GM21390 (cell line): ENCODE measurements around the gene TMEM260.
"Not testable (repeated sequence)": the region's sequence is repeated elsewhere in the genome, so short reads cannot be mapped to it uniquely, and the experiment has no call there.

ENCODE experiments used
- ATAC-seq: cut with Tn5 transposase; IDR thresholded peaks from one replicate; pipeline ENCODE4 v1.9.1; 2021; ENCODE audit not compliant: unreplicated experiment

TMEM260 gene

DNA sequence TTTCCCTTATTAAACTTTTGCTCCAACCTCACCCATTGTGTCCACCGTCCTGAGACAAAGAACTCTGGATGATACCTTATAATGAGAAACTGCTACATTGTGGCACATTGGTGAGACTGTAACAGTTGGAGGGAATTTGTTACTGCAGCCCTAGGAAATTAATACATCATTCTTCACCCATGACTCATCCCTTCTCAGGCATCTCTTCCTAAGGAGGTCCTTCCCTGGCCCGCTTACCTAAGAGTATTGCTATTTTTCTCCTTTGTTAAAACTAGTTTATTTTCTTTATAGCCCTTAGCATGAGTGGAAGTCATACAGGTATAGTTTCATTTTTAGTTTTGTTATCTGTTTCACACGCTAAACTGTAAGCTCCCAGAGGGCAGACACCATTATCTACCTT is 87.1 kb downstream of the TMEM260 start:
- no peak for ATAC-seq

DNA sequence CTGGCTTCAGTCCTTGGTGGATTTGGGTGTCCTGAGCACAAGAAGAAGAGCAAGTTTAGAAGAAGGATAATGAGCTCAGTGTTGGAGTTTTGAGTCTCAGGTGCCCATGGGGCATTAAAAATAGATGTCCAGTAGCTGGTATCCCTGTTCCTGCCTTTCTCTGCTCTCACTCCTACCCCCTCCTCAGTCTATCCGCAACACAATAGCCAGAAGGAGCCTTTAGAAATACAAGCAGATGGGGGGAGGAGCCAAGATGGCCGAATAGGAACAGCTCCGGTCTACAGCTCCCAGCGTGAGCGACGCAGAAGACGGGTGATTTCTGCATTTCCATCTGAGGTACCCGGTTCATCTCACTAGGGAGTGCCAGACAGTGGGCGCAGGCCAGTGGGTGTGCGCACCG is 87.7 kb downstream of the TMEM260 start:
- ATAC-seq = not testable (repeated sequence)

DNA sequence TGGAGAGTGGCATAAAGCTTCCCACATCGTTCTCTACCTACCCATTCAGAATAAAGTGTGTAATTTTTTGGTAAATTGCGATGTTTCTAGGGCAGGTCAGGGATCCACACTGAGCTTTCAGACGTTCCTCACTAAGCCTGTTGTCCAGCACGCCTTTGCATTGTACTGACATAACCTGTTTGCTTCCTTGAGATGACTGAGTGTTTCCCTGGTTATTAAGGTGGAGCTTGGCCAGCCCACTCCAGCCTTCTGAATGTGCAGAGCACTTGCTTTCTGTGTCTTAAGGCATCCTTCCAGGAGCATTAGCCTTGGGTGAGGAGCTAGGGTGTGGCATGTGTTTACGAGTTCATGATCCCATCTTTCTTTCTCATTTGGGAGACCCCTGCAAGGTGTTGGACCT is 96.4 kb downstream of the TMEM260 start:
- ATAC-seq = no peak

DNA sequence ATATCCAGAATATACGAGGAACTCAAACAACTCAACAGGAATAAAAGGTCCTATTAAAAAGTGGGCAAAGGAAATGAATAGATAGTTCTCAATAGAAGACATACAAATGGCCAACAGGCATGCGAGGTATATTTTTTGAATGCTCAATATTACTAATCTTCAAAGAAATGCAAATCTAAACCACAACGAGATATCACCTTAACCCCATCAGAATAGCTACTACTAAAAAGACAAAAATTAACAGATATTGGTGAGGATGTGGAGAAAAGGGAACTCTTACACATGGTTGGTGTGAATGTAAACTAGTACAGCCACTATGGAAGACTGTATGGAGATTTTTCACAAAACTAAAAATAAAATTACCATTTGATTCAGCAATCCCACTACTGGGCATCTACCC is 99.2 kb downstream of the TMEM260 start:
- no peak for ATAC-seq

DNA sequence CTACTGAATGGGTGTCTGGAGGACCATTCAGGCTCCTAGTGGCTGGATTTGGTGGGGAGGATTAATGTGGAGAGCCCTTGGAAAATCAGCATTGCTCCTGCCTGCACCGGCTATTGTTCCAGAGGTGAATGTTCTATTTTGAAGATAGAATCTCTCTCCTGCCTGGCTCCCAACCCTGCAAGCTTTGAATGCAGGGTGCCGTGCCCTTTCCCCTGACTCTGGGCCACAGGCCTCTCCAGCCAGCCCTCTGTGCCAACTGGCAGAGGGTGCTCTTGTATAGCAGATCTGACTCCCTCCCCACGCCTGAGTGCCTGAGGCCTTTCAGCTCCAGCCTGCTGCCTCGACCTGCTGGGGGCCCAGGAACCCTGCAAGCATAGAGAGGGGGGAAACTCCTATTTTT is 106.8 kb downstream of the TMEM260 start:
- no peak for ATAC-seq

DNA sequence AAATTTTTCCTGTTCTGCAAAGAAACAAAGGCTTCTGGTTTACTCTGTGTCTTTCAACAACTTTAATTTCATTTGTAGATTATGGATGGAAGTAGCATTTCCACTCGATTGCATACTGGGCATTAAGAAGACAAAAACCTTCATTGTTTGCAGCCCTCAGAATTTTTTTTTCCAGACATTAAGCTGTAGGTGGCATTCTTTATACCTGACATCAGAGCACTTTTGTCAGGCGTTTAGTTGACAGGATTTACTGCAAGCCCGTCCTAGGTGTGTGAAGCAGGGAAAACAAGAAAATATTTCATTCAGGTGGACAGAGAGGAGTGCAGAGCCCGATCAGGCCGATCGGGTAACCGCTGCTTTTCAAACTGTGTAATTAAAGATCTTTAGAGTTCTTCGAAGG is 107.5 kb downstream of the TMEM260 start:
- no peak for ATAC-seq

DNA sequence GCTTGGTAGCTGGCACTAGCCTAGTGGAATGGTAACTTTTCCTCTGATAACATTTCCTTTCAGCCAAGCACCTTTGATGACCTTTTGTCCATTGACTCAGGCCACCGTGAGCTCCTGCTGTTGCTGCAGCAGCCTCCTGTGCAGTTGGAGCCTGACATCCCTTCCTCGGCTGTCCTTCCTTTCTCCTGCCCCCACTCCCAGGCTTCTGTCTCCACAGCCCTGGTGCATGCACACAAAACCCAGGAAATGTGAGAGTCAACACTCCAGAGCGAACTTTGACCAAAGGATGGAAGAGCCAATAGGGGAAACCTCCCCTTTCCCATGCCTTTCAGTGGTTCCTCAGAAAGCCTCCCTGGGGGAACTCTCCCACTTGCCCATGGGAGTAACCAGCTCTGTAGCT is 115.0 kb downstream of the TMEM260 start:
- ATAC-seq = no peak

DNA sequence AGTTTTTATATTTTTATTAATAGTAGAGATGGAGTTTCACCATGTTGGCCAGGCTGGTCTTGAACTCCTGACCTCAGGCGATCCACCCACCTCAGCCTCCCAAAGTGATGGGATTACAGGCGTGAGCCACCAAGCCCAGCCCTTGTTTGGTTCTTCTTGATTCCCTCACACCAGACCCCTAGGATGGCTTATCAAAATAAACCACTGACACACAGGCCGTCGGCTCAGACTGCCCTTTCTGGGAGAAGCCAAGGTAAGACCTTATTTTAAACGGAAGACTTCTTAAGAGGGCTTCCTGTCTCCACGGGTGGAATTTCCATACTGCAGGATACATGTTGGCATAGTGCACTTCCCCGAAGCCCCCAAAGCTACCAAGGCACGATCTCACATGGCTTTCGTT is 115.6 kb downstream of the TMEM260 start:
- not testable (repeated sequence) for ATAC-seq
